ENCODE results near the gene ITGA11. TPM values are rescaled to one million over a fixed set of nuclear protein-coding genes. Genes with fewer than 3 reads are reported as not detected.

ITGA11 gene
- total RNA-seq, 1 experiment from 2014 or later = 0.70 TPM

DNA sequence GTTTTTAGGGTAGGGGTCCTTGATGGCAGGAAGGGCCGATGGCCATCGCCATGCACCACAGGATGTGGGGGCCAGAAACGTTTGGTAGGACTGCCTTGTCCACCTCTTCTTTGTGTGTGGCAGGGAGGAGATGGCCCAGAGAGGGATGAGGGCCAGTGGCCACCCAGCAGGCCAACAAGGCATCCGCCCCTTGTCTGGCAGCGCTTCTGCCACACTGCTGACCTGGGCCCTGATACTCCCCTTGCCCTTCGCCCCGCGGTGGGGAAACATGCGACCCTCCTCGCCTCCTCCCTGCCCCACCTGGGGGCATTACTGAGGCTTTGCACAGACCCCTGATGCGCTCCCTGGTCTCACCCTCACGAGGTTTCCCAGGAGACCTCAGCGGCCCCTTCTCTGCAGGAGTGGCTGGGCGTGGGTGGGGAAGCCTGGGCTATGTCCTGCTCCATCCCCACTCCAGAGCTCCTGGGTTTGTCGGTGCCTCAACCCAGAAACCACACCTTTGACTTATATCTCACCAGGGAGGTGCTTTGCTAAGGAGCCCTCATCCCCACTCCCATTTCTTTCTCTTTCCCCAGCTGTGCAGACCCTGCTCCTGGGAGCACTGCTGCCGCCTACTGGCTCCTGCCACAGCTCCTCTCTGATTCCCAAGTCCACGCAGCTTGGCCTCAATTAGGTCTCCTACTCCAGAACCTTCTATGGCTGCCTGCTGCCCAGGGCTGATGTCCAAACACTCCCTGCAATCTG lies 115.7 kb downstream of the ITGA11 start:
- intact Hi-C loops (cut with micrococcal nuclease; ENCODE audit: unreplicated experiment) = no loop called here
- no peak overlapping the region for H3K4me3 ChIP-seq
- no peaks in the 10 kb centered on the region for H3K27me3 ChIP-seq (ENCODE audit: insufficient read depth, low read depth)
- H3K9me2 ChIP-seq (ENCODE audit: insufficient read depth) = no peaks in the 10 kb centered on the region
- no peaks in the 10 kb centered on the region for H3K79me2 ChIP-seq (ENCODE audit: low read depth)
- H3K4me1 ChIP-seq (replicated peaks; ENCODE audit: insufficient read depth) = no peaks in the 10 kb centered on the region
- no peak overlapping the region for H2AFZ ChIP-seq
- no peaks in the 10 kb centered on the region for H3K9me3 ChIP-seq (ENCODE audit: insufficient read depth, low read depth)
- no peaks in the 10 kb centered on the region for H3K36me3 ChIP-seq (ENCODE audit: low read depth)
- H4K20me1 ChIP-seq (ENCODE audit: insufficient read depth) = no peaks in the 10 kb centered on the region
- POLR2A ChIA-PET (ENCODE audit: unreplicated experiment) = no interaction called here
- H3K4me2 ChIP-seq = no peak overlapping the region
- no peak overlapping the region for H3K27ac ChIP-seq
- CTCF ChIA-PET = no interaction called here
- TF ChIP-seq EZH2 (IDR thresholded peaks at IDR 0.05; ENCODE audit: low read depth) = no peak
- TF ChIP-seq, protein P1, sequence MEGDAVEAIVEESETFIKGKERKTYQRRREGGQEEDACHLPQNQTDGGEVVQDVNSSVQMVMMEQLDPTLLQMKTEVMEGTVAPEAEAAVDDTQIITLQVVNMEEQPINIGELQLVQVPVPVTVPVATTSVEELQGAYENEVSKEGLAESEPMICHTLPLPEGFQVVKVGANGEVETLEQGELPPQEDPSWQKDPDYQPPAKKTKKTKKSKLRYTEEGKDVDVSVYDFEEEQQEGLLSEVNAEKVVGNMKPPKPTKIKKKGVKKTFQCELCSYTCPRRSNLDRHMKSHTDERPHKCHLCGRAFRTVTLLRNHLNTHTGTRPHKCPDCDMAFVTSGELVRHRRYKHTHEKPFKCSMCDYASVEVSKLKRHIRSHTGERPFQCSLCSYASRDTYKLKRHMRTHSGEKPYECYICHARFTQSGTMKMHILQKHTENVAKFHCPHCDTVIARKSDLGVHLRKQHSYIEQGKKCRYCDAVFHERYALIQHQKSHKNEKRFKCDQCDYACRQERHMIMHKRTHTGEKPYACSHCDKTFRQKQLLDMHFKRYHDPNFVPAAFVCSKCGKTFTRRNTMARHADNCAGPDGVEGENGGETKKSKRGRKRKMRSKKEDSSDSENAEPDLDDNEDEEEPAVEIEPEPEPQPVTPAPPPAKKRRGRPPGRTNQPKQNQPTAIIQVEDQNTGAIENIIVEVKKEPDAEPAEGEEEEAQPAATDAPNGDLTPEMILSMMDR (conservative IDR thresholded peaks at IDR 0.05) = no peak; the same call in 1 of the 2 replicates
- H3F3A ChIP-seq (ENCODE audit: insufficient read depth, low read depth) = no peaks in the 10 kb centered on the region
- no peak for DNase-seq
- no TSS peak for BruUV-seq (replicated peaks)

DNA sequence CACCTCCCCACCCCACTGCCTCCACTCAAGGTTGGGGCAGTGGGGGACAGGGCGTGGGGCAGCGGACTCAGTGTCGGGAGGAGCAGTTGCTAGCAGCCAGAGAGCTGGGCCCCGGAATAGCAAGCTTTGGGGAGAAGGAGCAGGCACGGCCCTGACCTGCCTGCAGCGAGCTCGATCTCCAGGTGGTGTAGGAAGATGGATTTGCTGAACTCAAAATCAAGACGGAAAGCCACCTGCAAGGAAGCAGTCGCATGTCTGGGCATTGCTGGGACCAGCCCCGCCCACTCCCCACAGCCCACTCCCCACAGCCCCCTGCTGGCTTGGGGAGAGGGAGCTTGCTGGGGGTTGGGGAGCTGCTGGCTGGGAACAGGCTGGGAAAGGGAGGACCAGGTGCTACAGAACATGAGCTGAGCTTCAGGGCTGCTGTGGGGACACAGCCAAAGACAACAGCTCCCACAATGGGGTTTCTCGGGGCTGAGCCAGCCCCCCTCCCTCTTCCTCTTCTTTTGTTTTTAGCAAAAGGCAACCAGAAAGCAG lies 116.4 kb downstream of the ITGA11 start:
- H3K9me2 ChIP-seq (ENCODE audit: insufficient read depth) = no peaks in the 10 kb centered on the region
- no peaks in the 10 kb centered on the region for H3K4me1 ChIP-seq (replicated peaks; ENCODE audit: insufficient read depth)
- H3K4me3 ChIP-seq = no peak overlapping the region
- no peaks in the 10 kb centered on the region for H3K79me2 ChIP-seq (ENCODE audit: low read depth)
- intact Hi-C loops (cut with micrococcal nuclease; ENCODE audit: unreplicated experiment) = no loop called here
- ChIA-PET CTCF (no interaction called here), POLR2A (ENCODE audit: unreplicated experiment) (no interaction called here)
- H3F3A ChIP-seq (ENCODE audit: insufficient read depth, low read depth) = no peaks in the 10 kb centered on the region
- no TSS peak for BruUV-seq (replicated peaks)
- H3K36me3 ChIP-seq (ENCODE audit: low read depth) = no peaks in the 10 kb centered on the region
- no peak for DNase-seq
- no peak overlapping the region for H3K4me2 ChIP-seq
- no peak for TF ChIP-seq EZH2 (IDR thresholded peaks at IDR 0.05; ENCODE audit: low read depth)
- TF ChIP-seq, protein P1 (conservative IDR thresholded peaks at IDR 0.05) = no peak
- H3K27ac ChIP-seq = no peak overlapping the region
- H3K9me3 ChIP-seq (ENCODE audit: insufficient read depth, low read depth) = no peaks in the 10 kb centered on the region
- no peaks in the 10 kb centered on the region for H3K27me3 ChIP-seq (ENCODE audit: insufficient read depth, low read depth)
- no peak overlapping the region for H2AFZ ChIP-seq
- no peaks in the 10 kb centered on the region for H4K20me1 ChIP-seq (ENCODE audit: insufficient read depth)

- Histone ChIP-seq H2AFZ (no peak overlapping the region), H3F3A (ENCODE audit: insufficient read depth, low read depth) (no peaks in the 10 kb centered on the region), H3K4me1 (replicated peaks; ENCODE audit: insufficient read depth) (no peaks in the 10 kb centered on the region), H3K4me3 (no peak overlapping the region), H3K4me2 (no peak overlapping the region), H3K36me3 (ENCODE audit: low read depth) (no peaks in the 10 kb centered on the region), H3K27ac (no peak overlapping the region), H4K20me1 (ENCODE audit: insufficient read depth) (no peaks in the 10 kb centered on the region), H3K9me3 (ENCODE audit: insufficient read depth, low read depth) (no peaks in the 10 kb centered on the region), H3K9me2 (ENCODE audit: insufficient read depth) (no peaks in the 10 kb centered on the region), H3K79me2 (ENCODE audit: low read depth) (no peaks in the 10 kb centered on the region), H3K27me3 (ENCODE audit: insufficient read depth, low read depth) (no peaks in the 10 kb centered on the region)
- CTCF ChIA-PET = no interaction called here
- no TSS peak for BruUV-seq (replicated peaks)
- DNase-seq = no peak
- TF ChIP-seq EZH2 (IDR thresholded peaks at IDR 0.05; ENCODE audit: low read depth) = no peak
- TF ChIP-seq, protein P1 (conservative IDR thresholded peaks at IDR 0.05) = no peak
- intact Hi-C loops (cut with micrococcal nuclease; ENCODE audit: unreplicated experiment) = no loop called here
- POLR2A ChIA-PET (ENCODE audit: unreplicated experiment) = interaction anchor here (0.7 kb wide), 1 partner anchor 221 kb away, joined by 3 read pairs; no protein-coding TSS in a partner anchor
Measured at GRCh38 chr15:68315035-68315434, 116.9 kb downstream of the ITGA11 start.

Data from PC-9 (cell line).